H1 (cell line): ENCODE data around the gene ITSN1. TPM values are rescaled to one million over a fixed set of nuclear protein-coding genes. Genes with fewer than 3 reads are reported as not detected.

ENCODE experiments used
- CTCF ChIA-PET: fragments of 300-600 bp; sonication (Branson Sonifier 250); formaldehyde crosslinking; loops from one replicate; lab custom pipeline; 2021; ENCODE audit not compliant: partially characterized antibody; lab: Charles Lee
- POLR2A ChIA-PET: fragments of 300-600 bp; sonication (Branson Sonifier 250); formaldehyde crosslinking; loops from one replicate; lab custom pipeline; 2021; ENCODE audit warnings: inconsistent platforms; ENCODE audit not compliant: partially characterized antibody; lab: Charles Lee
- DNase-seq, 2 experiments: peaks; one replicate each; pipeline versions ENCODE4 v3.0.0 to v3.0.0-alpha.2; 2010 to 2022; ENCODE audit warnings: low spot score in 2 of 2, low read depth in 1 of 2, mixed read lengths in 1 of 2
- FAIRE-seq: peaks from 2 replicates; lab custom pipeline; 2011; peaks lifted over from hg19 to GRCh38; lab: Jason Lieb, UNC
- H2AFZ ChIP-seq: 2 replicates; pipeline ENCODE4 v1.8.1; 2012; ENCODE audit warnings: low read length, inconsistent platforms
- H2AK5ac ChIP-seq: 2 replicates; pipeline ENCODE4 v1.6.1; 2013; ENCODE audit warnings: low read depth, low read length
- H2BK120ac ChIP-seq: replicated peaks from 2 replicates; pipeline ENCODE3; 2013; ENCODE audit warnings: low read depth, low read length, inconsistent platforms
- H2BK12ac ChIP-seq: 2 replicates; pipeline ENCODE4 v1.6.1; 2013; ENCODE audit warnings: low read depth, low read length
- H2BK15ac ChIP-seq: 2 replicates; pipeline ENCODE4 v1.6.1; 2013; ENCODE audit warnings: low read length
- H2BK20ac ChIP-seq: 2 replicates; pipeline ENCODE4 v1.6.1; 2013; ENCODE audit warnings: low read length
- H2BK5ac ChIP-seq: 2 replicates; pipeline ENCODE4 v1.6.1; 2013; ENCODE audit warnings: low read depth, low read length
- H3K14ac ChIP-seq: 2 replicates; pipeline ENCODE4 v1.6.1; 2013; ENCODE audit warnings: inconsistent platforms; ENCODE audit not compliant: insufficient read length
- H3K18ac ChIP-seq: 2 replicates; pipeline ENCODE4 v1.6.1; 2013; ENCODE audit warnings: low read length; ENCODE audit errors: extremely low read depth
- H3K23ac ChIP-seq: 2 replicates; pipeline ENCODE4 v1.6.1; 2013; ENCODE audit warnings: inconsistent platforms; ENCODE audit not compliant: insufficient read length
- H3K23me2 ChIP-seq: 2 replicates; pipeline ENCODE4 v1.6.1; 2013; ENCODE audit warnings: low read depth, low read length
- H3K27ac ChIP-seq: 2 replicates; pipeline ENCODE4 v1.6.1; 2011; ENCODE audit warnings: low read depth, low read length, inconsistent platforms
- H3K27me3 ChIP-seq, 4 experiments: replicated peaks in 1 of 4; 1 replicate in 1 of 4; 2 replicates in 3 of 4; pipeline versions ENCODE4 v1.6.1 to v1.8.1; 2011 to 2013; ENCODE audit warnings: low read length in 3 of 4, mild to moderate bottlenecking in 3 of 4, inconsistent platforms in 2 of 4, mixed read lengths in 2 of 4, moderate library complexity in 1 of 4; ENCODE audit not compliant: control insufficient read depth in 3 of 4, insufficient read depth in 3 of 4; ENCODE audit errors: extremely low read depth in 1 of 4
- H3K36me3 ChIP-seq, 4 experiments: 2 replicates each; pipeline versions ENCODE4 v1.6.1 to v1.8.1; 2011 to 2013; ENCODE audit warnings: mild to moderate bottlenecking in 4 of 4, low read length in 3 of 4, moderate library complexity in 2 of 4, control low read depth in 1 of 4, inconsistent platforms in 1 of 4; ENCODE audit not compliant: insufficient read depth in 4 of 4, control insufficient read depth in 2 of 4
- H3K4ac ChIP-seq: replicated peaks from 2 replicates; pipeline ENCODE3; 2013; ENCODE audit warnings: low read length, low read depth, mixed read lengths, inconsistent platforms; ENCODE audit not compliant: insufficient read length
- H3K4me1 ChIP-seq, 4 experiments: replicated peaks in 1 of 4; 1 replicate in 1 of 4; 2 replicates in 3 of 4; pipeline versions ENCODE4 v1.6.1 to v1.8.1; 2011 to 2013; ENCODE audit warnings: low read length in 3 of 4, inconsistent platforms in 2 of 4, mixed read lengths in 1 of 4; ENCODE audit not compliant: insufficient read depth in 4 of 4, control insufficient read depth in 3 of 4
- H3K4me2 ChIP-seq, 2 experiments: 2 replicates each; pipeline versions ENCODE4 v1.6.1 to v1.8.1; 2011 to 2013; ENCODE audit warnings: low read depth in 2 of 2, low read length in 2 of 2, control low read depth in 1 of 2, inconsistent platforms in 1 of 2, mild to moderate bottlenecking in 1 of 2; ENCODE audit not compliant: insufficient read depth in 1 of 2
- H3K4me3 ChIP-seq, 4 experiments: fragments of 200-600, 300-600 bp in 1 of 4; sonication (generic), shearing (Covaris generic), sonication (Bioruptor Twin) in 1 of 4; 2 replicates each; pipeline versions ENCODE4 v1.5.1 to v1.8.1; 2011 to 2016; ENCODE audit warnings: low read length in 4 of 4, low read depth in 3 of 4, control low read depth in 2 of 4, inconsistent platforms in 2 of 4, mild to moderate bottlenecking in 2 of 4, mixed read lengths in 1 of 4, moderate library complexity in 1 of 4; ENCODE audit not compliant: insufficient read depth in 2 of 4; ENCODE audit errors: extremely low read depth in 1 of 4
- H3K56ac ChIP-seq: replicated peaks from 2 replicates; pipeline ENCODE3; 2013; ENCODE audit warnings: low read depth, mild to moderate bottlenecking, mixed read lengths, low read length, inconsistent platforms; ENCODE audit not compliant: insufficient read length
- H3K79me1 ChIP-seq: 2 replicates; pipeline ENCODE4 v1.6.1; 2013; ENCODE audit warnings: low read depth, low read length, control low read depth
- H3K79me2 ChIP-seq, 2 experiments: 2 replicates each; pipeline versions ENCODE4 v1.6.1 to v1.8.1; 2012 to 2013; ENCODE audit warnings: low read length in 2 of 2, mild to moderate bottlenecking in 2 of 2, inconsistent platforms in 1 of 2; ENCODE audit not compliant: insufficient read depth in 2 of 2, control insufficient read depth in 1 of 2
- H3K9ac ChIP-seq, 4 experiments: replicated peaks in 1 of 4; 1 replicate in 1 of 4; 2 replicates in 3 of 4; pipeline versions ENCODE4 v1.6.1 to v1.8.1; 2011 to 2013; ENCODE audit warnings: low read depth in 3 of 4, low read length in 3 of 4, control low read depth in 2 of 4, mild to moderate bottlenecking in 2 of 4, moderate library complexity in 2 of 4, inconsistent platforms in 1 of 4; ENCODE audit errors: extremely low read depth in 1 of 4
- H3K9me3 ChIP-seq, 2 experiments: 2 replicates each; pipeline versions ENCODE4 v1.6.1 to v1.8.1; 2012 to 2013; ENCODE audit warnings: mild to moderate bottlenecking in 2 of 2, moderate library complexity in 2 of 2, control low read depth in 1 of 2, inconsistent platforms in 1 of 2, low read depth in 1 of 2, low read length in 1 of 2, mixed read lengths in 1 of 2; ENCODE audit not compliant: insufficient read depth in 2 of 2
- H4K20me1 ChIP-seq, 2 experiments: replicated peaks in 1 of 2; 2 replicates each; pipeline versions ENCODE3 to v1.8.1; 2011 to 2013; ENCODE audit warnings: inconsistent platforms in 2 of 2, low read length in 2 of 2, mild to moderate bottlenecking in 1 of 2; ENCODE audit not compliant: insufficient read depth in 2 of 2, control insufficient read depth in 1 of 2
- H4K5ac ChIP-seq: 2 replicates; pipeline ENCODE4 v1.6.1; 2013; ENCODE audit warnings: low read length, low read depth, mixed read lengths, inconsistent platforms; ENCODE audit not compliant: insufficient read length
- H4K8ac ChIP-seq: 2 replicates; pipeline ENCODE4 v1.8.0; 2013; ENCODE audit warnings: mild to moderate bottlenecking, moderate library complexity, low read length, inconsistent platforms; ENCODE audit not compliant: insufficient read depth; ENCODE audit errors: extremely low read depth
- H4K91ac ChIP-seq: replicated peaks from 2 replicates; pipeline ENCODE3; 2013; ENCODE audit warnings: low read length, mixed read lengths, inconsistent platforms; ENCODE audit not compliant: insufficient read length
- CHD1 ChIP-seq: IDR thresholded peaks from 2 replicates; pipeline ENCODE4 v1.6.1; 2012; ENCODE audit warnings: low read depth, low read length, improper control_type of control experiment
- CREB1 ChIP-seq: IDR thresholded peaks from 2 replicates; pipeline ENCODE4 v1.6.1; 2012; ENCODE audit warnings: inconsistent platforms
- CTBP2 ChIP-seq: IDR thresholded peaks from 2 replicates; pipeline ENCODE4 v1.7.0; 2011; ENCODE audit warnings: borderline replicate concordance, mild to moderate bottlenecking, moderate library complexity, mixed read lengths, low read length; ENCODE audit not compliant: insufficient read depth, insufficient read length
- GABPA ChIP-seq: IDR thresholded peaks from 2 replicates; pipeline ENCODE4 v1.6.1; 2011; ENCODE audit warnings: mild to moderate bottlenecking, low read length, moderate library complexity, borderline replicate concordance; ENCODE audit not compliant: insufficient read depth
- HDAC6 ChIP-seq: IDR thresholded peaks from one replicate; pipeline ENCODE4 v1.7.1; 2012; ENCODE audit warnings: low read depth, mild to moderate bottlenecking, inconsistent platforms, low read length, moderate library complexity
- MAX ChIP-seq: IDR thresholded peaks from 2 replicates; pipeline ENCODE4 v1.6.1; 2012; ENCODE audit warnings: inconsistent platforms
- PHF8 ChIP-seq: fragments of 200-600 bp; sonication (generic); conservative IDR thresholded peaks from 2 replicates; pipeline ENCODE4 v1.7.1; 2012; ENCODE audit warnings: low read depth, mild to moderate bottlenecking, inconsistent platforms, low read length, moderate library complexity
- SIX5 ChIP-seq: IDR thresholded peaks from 2 replicates; pipeline ENCODE4 v1.6.1; 2011; ENCODE audit warnings: mild to moderate bottlenecking, low read depth, low read length
- TAF1 ChIP-seq: IDR thresholded peaks from 2 replicates; pipeline ENCODE4 v1.6.1; 2011; ENCODE audit warnings: mild to moderate bottlenecking, low read depth, low read length
- TEAD4 ChIP-seq: IDR thresholded peaks from 2 replicates; pipeline ENCODE4 v1.6.1; 2012; ENCODE audit warnings: low read depth, low read length, inconsistent platforms, mixed read lengths
- YY1 ChIP-seq: IDR thresholded peaks from 2 replicates; pipeline ENCODE4 v1.6.1; 2011; ENCODE audit warnings: low read depth, mild to moderate bottlenecking, low read length
- WGBS, 2 experiments: shearing (Covaris generic) in 1 of 2; methylation state at CpG; one replicate each; pipeline versions ENCODE4 v1.1.6 to v1.1.7; 2013 to 2015; ENCODE audit warnings: low lambda C conversion rate in 2 of 2, mixed read lengths in 2 of 2, inconsistent platforms in 1 of 2, low coverage in 1 of 2, missing lambda C conversion rate in 1 of 2; ENCODE audit not compliant: insufficient replicate concordance in 2 of 2, insufficient coverage in 1 of 2, insufficient read length in 1 of 2; ENCODE audit errors: extremely low coverage in 1 of 2, missing lambda C conversion rate in 1 of 2; 5-methylcytosine and 5-hydroxymethylcytosine counted together
- polyA plus RNA-seq, 7 experiments: library from polyadenylated mRNA; depleted of rRNA in 3 of 7; stranded (reverse) in 5 of 7; unstranded in 2 of 7; fragments of >200 nt in 5 of 7; fragments of 200-250 nt in 2 of 7; gene quantifications; 1 replicate in 5 of 7; 2 replicates in 1 of 7; 4 replicates in 1 of 7; pipeline versions ENCODE4 v1.2.1 to v1.2.3, GENCODE V29; 2011 to 2013; ENCODE audit warnings: missing spikeins in 2 of 7, mixed read lengths in 2 of 7
- total RNA-seq: library from RNA; stranded (reverse); fragmentation: NEBNext Ultra II Directional; extraction: Animal tissue kit (Norgen Biotek cat#: 25700); gene quantifications from 2 replicates; pipeline ENCODE4 v1.2.1, GENCODE V29; 2021
- TF ChIP-seq, protein P1 (sequence below): IDR thresholded peaks from 2 replicates; pipeline ENCODE4 v1.6.1; 2011; ENCODE audit warnings: low read depth, mild to moderate bottlenecking, low read length; ENCODE audit not compliant: insufficient read depth
- TF ChIP-seq, protein P2 (sequence below): IDR thresholded peaks from 2 replicates; pipeline ENCODE4 v1.6.1; 2012; ENCODE audit warnings: inconsistent platforms

Gene ITSN1
- total and polyA plus RNA-seq, 2 of the 8 experiments (the other 6 are each of a cell fraction or from before 2014, with no cell fraction given) = 60.8 to 78.1 TPM

GRCh38 chr21:33797565-33797964 is 155.3 kb downstream of the ITSN1 start:
- Histone ChIP-seq H3K27ac (no peak overlapping the region), H2BK12ac (no peak overlapping the region), H3K56ac (no peak overlapping the region), H2BK20ac (no peak overlapping the region), H3K23ac (no peak overlapping the region), H3K4me1 (peaks cover 0 to 11% (median 6%) of the 10 kb centered on the region in 4 experiments; a peak in 3 of 7 replicates), H3K23me2 (no peaks in the 10 kb centered on the region), H3K79me2 (0 out of 4 replicates have a peak, but pooled peaks cover 0 to 3% of the 10 kb centered on the region in 2 experiments), H2BK15ac (no peak overlapping the region), H2BK5ac (no peak overlapping the region), H3K79me1 (0 out of 2 replicates have a peak, but pooled peaks cover under 1% of the 10 kb centered on the region), H4K8ac (no peak overlapping the region), H3K4me2 (no peak overlapping the region), H3K9me3 (no peaks in the 10 kb centered on the region), H3K4ac (no peak overlapping the region), H4K91ac (no peak overlapping the region), H4K5ac (no peak overlapping the region), H2AK5ac (no peak overlapping the region), H3K27me3 (no peaks in the 10 kb centered on the region), H3K36me3 (peaks cover 4 to 37% (median 11%) of the 10 kb centered on the region in 4 experiments; a peak in 6 of 8 replicates), H2BK120ac (no peak overlapping the region), H3K14ac (no peak overlapping the region), H3K9ac (no peak overlapping the region), H3K4me3 (no peak overlapping the region), H2AFZ (no peak overlapping the region), H3K18ac (no peak overlapping the region), H4K20me1 (no peaks in the 10 kb centered on the region)
- POLR2A ChIA-PET = interaction anchor here (0.6 kb wide), 2 partner anchors 27 to 254 kb away, joined by 3 read pairs; no protein-coding TSS in a partner anchor
- FAIRE-seq = no peak
- CTCF ChIA-PET = interaction anchor here (1.3 to 1.7 kb wide), 2 partner anchors 17 to 104 kb away, joined by 3 read pairs; no protein-coding TSS in a partner anchor
- no peak for DNase-seq
- WGBS, 2 experiments = 90% methylated on average over 5 of the region's 5 CpGs; no CpG with 5 or more reads in 1 of the 2 experiments
- no peak for TF ChIP-seq HDAC6
- TF ChIP-seq PHF8 = no peak
- TF ChIP-seq, protein P1, sequence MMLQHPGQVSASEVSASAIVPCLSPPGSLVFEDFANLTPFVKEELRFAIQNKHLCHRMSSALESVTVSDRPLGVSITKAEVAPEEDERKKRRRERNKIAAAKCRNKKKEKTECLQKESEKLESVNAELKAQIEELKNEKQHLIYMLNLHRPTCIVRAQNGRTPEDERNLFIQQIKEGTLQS = no peak
- no peak for TF ChIP-seq CREB1
- TF ChIP-seq SIX5 = no peak
- no peak for TF ChIP-seq CHD1
- TF ChIP-seq GABPA = no peak
- no peak for TF ChIP-seq CTBP2
- TF ChIP-seq YY1 = no peak
- TF ChIP-seq MAX = no peak
- TF ChIP-seq, protein P2, sequence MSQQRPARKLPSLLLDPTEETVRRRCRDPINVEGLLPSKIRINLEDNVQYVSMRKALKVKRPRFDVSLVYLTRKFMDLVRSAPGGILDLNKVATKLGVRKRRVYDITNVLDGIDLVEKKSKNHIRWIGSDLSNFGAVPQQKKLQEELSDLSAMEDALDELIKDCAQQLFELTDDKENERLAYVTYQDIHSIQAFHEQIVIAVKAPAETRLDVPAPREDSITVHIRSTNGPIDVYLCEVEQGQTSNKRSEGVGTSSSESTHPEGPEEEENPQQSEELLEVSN = no peak
- no peak for TF ChIP-seq TEAD4
- no peak for TF ChIP-seq TAF1
